A549 (cell line): ENCODE measurements around the gene LHX1. TPM values are rescaled to one million over a fixed set of nuclear protein-coding genes. Genes with fewer than 3 reads are reported as not detected.

ENCODE experiments used
- ATAC-seq, 2 experiments: fragments of 200-7000 bp in 1 of 2; fragments of >200 bp in 1 of 2; cut with Nextera tagmentation in 1 of 2; cut with Tn5 transposase in 1 of 2; 3 replicates each; pipeline versions ENCODE4 v1.8.0 to v1.9.1; 2018 to 2020; ENCODE audit warnings: mild to moderate bottlenecking in 1 of 2, moderate library complexity in 1 of 2
- CTCF ChIA-PET: fragments of 300-600 bp; sonication (Branson Sonifier 250); formaldehyde crosslinking; extraction: SDS; loops from one replicate; lab custom pipeline; 2021; ENCODE audit warnings: antibody characterized with exemption, inconsistent platforms; lab: Yijun Ruan, JAX
- POLR2A ChIA-PET: fragments of 350-600 bp; formaldehyde crosslinking; extraction: SDS; loops from one replicate; lab custom pipeline; 2021; ENCODE audit warnings: antibody characterized with exemption, inconsistent platforms; lab: Yijun Ruan, JAX
- DNase-seq, 2 experiments: peaks; one replicate each; pipeline versions ENCODE4 v3.0.0 to v3.0.0-alpha.2; 2011 to 2016; ENCODE audit warnings: low read depth in 1 of 2, low spot score in 1 of 2
- FAIRE-seq: peaks from 2 replicates; lab custom pipeline; 2011; peaks lifted over from hg19 to GRCh38; lab: Jason Lieb, UNC
- H3K27ac ChIP-seq, 2 experiments: fragments of >200 bp; sonication (Bioruptor Twin); formaldehyde crosslinking; 3 replicates each; pipeline ENCODE4 v1.5.1; 2016 to 2017
- H3K4me1 ChIP-seq: fragments of >200 bp; sonication (Bioruptor Twin); formaldehyde crosslinking; 3 replicates; pipeline ENCODE4 v1.6.1; 2016
- H3K4me2 ChIP-seq: fragments of >200 bp; sonication (Bioruptor Twin); formaldehyde crosslinking; 3 replicates; pipeline ENCODE4 v1.6.1; 2016
- H3K4me3 ChIP-seq: fragments of >200 bp; sonication (Bioruptor Twin); formaldehyde crosslinking; 3 replicates; pipeline ENCODE4 v1.5.1; 2016
- H3K9me3 ChIP-seq: fragments of >200 bp; sonication (Bioruptor Twin); formaldehyde crosslinking; 3 replicates; pipeline ENCODE4 v1.6.1; 2016
- CBX2 ChIP-seq: fragments of 200-600 bp; sonication (generic); IDR thresholded peaks from 2 replicates; pipeline ENCODE4 v1.6.1; 2016; ENCODE audit warnings: low read depth, mild to moderate bottlenecking, borderline replicate concordance
- CBX8 ChIP-seq: fragments of 200-600 bp; sonication (generic); IDR thresholded peaks from 2 replicates; pipeline ENCODE4 v1.6.1; 2016
- EP300 ChIP-seq, 2 experiments: fragments of >200 bp; sonication (Bioruptor Twin); formaldehyde crosslinking; IDR thresholded peaks; 2 replicates in 1 of 2; 3 replicates in 1 of 2; pipeline ENCODE4 v1.6.1; 2016 to 2017
- FOSL2 ChIP-seq, 2 experiments: fragments of 450-650 bp in 1 of 2; fragments of >200 bp in 1 of 2; sonication (Bioruptor Twin) in 1 of 2; formaldehyde crosslinking; IDR thresholded peaks; 2 replicates each; pipeline versions ENCODE4 v1.5.0 to v1.6.1; 2016 to 2020; ENCODE audit warnings: mild to moderate bottlenecking in 1 of 2, moderate library complexity in 1 of 2
- FOXS1 ChIP-seq: fragments of 250-450 bp; sonication (Bioruptor Pico); IDR thresholded peaks from 2 replicates; pipeline ENCODE4 v1.5.0; 2020; ENCODE audit warnings: mild to moderate bottlenecking, moderate library complexity
- GATA3 ChIP-seq: IDR thresholded peaks from 2 replicates; pipeline ENCODE4 v1.6.1; 2012; ENCODE audit warnings: borderline replicate concordance
- HES2 ChIP-seq: fragments of >200 bp; sonication (Bioruptor Twin); formaldehyde crosslinking; IDR thresholded peaks from 2 replicates; pipeline ENCODE4 v1.6.1; 2016
- HOXA7 ChIP-seq: fragments of 250-450 bp; sonication (Bioruptor Pico); IDR thresholded peaks from 2 replicates; pipeline ENCODE4 v1.5.0; 2020; ENCODE audit warnings: mild to moderate bottlenecking, moderate library complexity
- HOXB13 ChIP-seq: fragments of 250-450 bp; sonication (Bioruptor Pico); IDR thresholded peaks from 2 replicates; pipeline ENCODE4 v1.5.0; 2020; ENCODE audit warnings: low read depth, mild to moderate bottlenecking, moderate library complexity
- JUN ChIP-seq, 2 experiments: fragments of >200 bp; sonication (Bioruptor Twin); formaldehyde crosslinking; IDR thresholded peaks; 2 replicates in 1 of 2; 3 replicates in 1 of 2; pipeline ENCODE4 v1.6.1; 2016 to 2017
- JUNB ChIP-seq: fragments of >200 bp; sonication (Bioruptor Twin); formaldehyde crosslinking; IDR thresholded peaks from 2 replicates; pipeline ENCODE4 v1.6.1; 2016
- MAX ChIP-seq: IDR thresholded peaks from 2 replicates; pipeline ENCODE4 v1.6.1; 2012
- NR3C1 ChIP-seq: fragments of >200 bp; sonication (Bioruptor Twin); formaldehyde crosslinking; IDR thresholded peaks from 3 replicates; pipeline ENCODE4 v1.6.1; 2017
- PHF8 ChIP-seq: fragments of 200-600 bp; sonication (generic); IDR thresholded peaks from 2 replicates; pipeline ENCODE4 v1.6.1; 2016; ENCODE audit warnings: low read depth, mild to moderate bottlenecking, antibody characterized with exemption, moderate library complexity, borderline replicate concordance
- POLR2A ChIP-seq: IDR thresholded peaks from 2 replicates; pipeline ENCODE4 v1.6.1; 2012; ENCODE audit warnings: mild to moderate bottlenecking, low read length
- RAD21 ChIP-seq, 2 experiments: fragments of >200 bp in 1 of 2; sonication (Bioruptor Twin) in 1 of 2; formaldehyde crosslinking in 1 of 2; IDR thresholded peaks in 1 of 2; conservative IDR thresholded peaks in 1 of 2; 2 replicates in 1 of 2; 3 replicates in 1 of 2; pipeline ENCODE4 v1.6.1; 2012 to 2018; ENCODE audit warnings: inconsistent platforms in 1 of 2
- RARB ChIP-seq: fragments of 250-450 bp; sonication (Bioruptor Pico); IDR thresholded peaks from 2 replicates; pipeline ENCODE4 v1.8.0; 2021; ENCODE audit warnings: mild to moderate bottlenecking, moderate library complexity
- RCOR1 ChIP-seq: fragments of 150-350 bp; IDR thresholded peaks from 2 replicates; pipeline ENCODE4 v1.6.1; 2014; ENCODE audit warnings: antibody characterized with exemption, low read length, low read depth
- RFX5 ChIP-seq: fragments of 450-650 bp; IDR thresholded peaks from 2 replicates; pipeline ENCODE4 v1.7.1; 2014; ENCODE audit warnings: antibody characterized with exemption, mild to moderate bottlenecking, moderate library complexity
- RNF2 ChIP-seq: fragments of 200-600 bp; sonication (generic); IDR thresholded peaks from 2 replicates; pipeline ENCODE4 v1.6.1; 2016; ENCODE audit warnings: low read depth, mild to moderate bottlenecking, antibody characterized with exemption, moderate library complexity, borderline replicate concordance
- SMC3 ChIP-seq: fragments of >200 bp; sonication (Bioruptor Twin); formaldehyde crosslinking; IDR thresholded peaks from 3 replicates; pipeline ENCODE4 v1.6.1; 2018; ENCODE audit warnings: inconsistent platforms
- WGBS: methylation state at CpG from one replicate; pipeline ENCODE4 v1.1.6; 2017; ENCODE audit errors: missing lambda C conversion rate; 5-methylcytosine and 5-hydroxymethylcytosine counted together
- polyA plus RNA-seq, 4 experiments: library from polyadenylated mRNA; depleted of rRNA in 3 of 4; stranded (reverse); fragments of >200 nt; fragmentation: RNase III in 1 of 4; extraction: RNeasy Plus Mini Kit Qiagen cat#74134 plus additional on column Dnase treatment in 1 of 4; gene quantifications; 2 replicates in 3 of 4; 3 replicates in 1 of 4; pipeline ENCODE4 v1.2.3, GENCODE V29; 2011 to 2017
- TF ChIP-seq, protein P1 (sequence below): fragments of >200 bp; sonication (Bioruptor Twin); formaldehyde crosslinking; IDR thresholded peaks from 3 replicates; pipeline ENCODE4 v1.6.1; 2016
- TF ChIP-seq, protein P2 (sequence below): IDR thresholded peaks from 2 replicates; pipeline ENCODE4 v1.6.1; 2012; ENCODE audit warnings: low read depth, borderline replicate concordance
- TF ChIP-seq, protein P3 (sequence below): IDR thresholded peaks from 2 replicates; pipeline ENCODE4 v1.6.1; 2012

The LHX1 gene
- polyA plus RNA-seq, 2 of the 4 experiments (the other 2 are of a cell fraction), result 0.53 to 2.2 TPM

DNA sequence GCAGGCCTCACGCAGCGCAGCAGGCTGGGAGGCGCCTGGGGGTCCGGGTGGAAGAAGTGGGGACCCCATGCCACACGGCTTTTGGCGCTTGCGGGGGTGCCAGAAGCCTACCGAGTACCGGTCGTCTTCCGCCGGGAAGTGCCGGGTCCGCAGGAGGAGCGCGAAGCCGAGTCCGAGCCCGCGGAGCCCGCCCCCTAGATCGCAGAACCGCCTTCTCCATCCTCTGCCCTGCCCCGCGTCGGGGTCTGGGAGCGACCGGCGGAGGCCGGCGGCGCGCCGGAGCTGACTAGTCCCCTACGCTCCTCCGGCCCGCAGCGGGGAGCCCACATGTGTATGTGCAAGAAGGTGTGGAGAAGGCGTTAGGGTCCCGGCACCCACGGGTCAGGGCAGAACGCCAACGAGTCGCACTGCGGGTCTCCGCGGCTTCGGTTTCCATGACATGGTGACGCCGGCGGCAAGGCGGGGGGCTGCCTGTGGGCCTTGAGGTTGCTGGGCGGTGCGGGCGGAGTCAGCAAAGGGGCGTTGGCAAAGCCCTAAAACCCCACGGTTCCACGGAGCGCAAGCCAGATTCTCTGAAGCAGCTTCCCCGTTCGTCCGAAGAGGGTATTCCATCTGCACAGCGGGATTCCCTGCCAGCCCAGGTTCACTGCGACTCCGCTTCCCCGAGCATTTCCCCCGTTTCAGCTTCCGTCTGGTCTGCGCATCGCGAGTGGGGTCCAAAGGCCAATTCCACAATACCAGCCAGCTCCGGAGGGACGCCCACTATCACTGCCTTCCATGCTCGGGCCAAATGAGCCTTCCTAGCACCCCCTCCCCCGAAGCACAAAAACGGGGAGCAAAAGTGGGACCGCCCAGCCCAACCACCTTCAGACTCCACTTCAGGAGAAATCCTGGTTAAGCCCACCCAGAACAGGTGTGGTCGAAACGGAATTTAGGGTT is 2.3 kb upstream of the LHX1 start:
- peaks cover 12% of the 10 kb centered on the region for H3K4me1 ChIP-seq
- ChIA-PET POLR2A (interaction anchor here (1.1 to 3.2 kb wide), 6 partner anchors 14 to 36 kb away, joined by 3 to 15 read pairs (median 4); partner anchors contain the start of gene AATF), CTCF (interaction anchor here (0.6 to 3.5 kb wide), 10 partner anchors 8 to 309 kb away, joined by 3 to 13 read pairs (median 4); no protein-coding TSS in a partner anchor)
- peak overlapping the region; percentile 71 to 88 for H3K27ac ChIP-seq
- TF ChIP-seq RCOR1 (no peak), RARB (CRISPR knock-in tag) (no peak), PHF8 (peak; percentile 16; the same call in 1 of the 2 replicates), RNF2 (peak; percentile 72; the same call in 1 of the 2 replicates), MAX (peak; percentile 83), CBX8 (peak; percentile 36; the same call in 1 of the 2 replicates), FOSL2 (IDR thresholded peaks at IDR 0.05) (no peak), FOSL2 (CRISPR knock-in tag; IDR thresholded peaks at IDR 0.05) (0 out of 2 replicates have a peak, but pooled peaks have one; percentile 12), SMC3 (peak; percentile 19; the same call in 1 of the 3 replicates), JUNB (no peak), JUN (IDR thresholded peaks at IDR 0.05) (peak in 1 of 2 experiments; percentile 44; a peak in 2 of 5 replicates), FOXS1 (CRISPR knock-in tag) (no peak), POLR2A (peak; percentile 33), NR3C1 (no peak), HOXA7 (CRISPR knock-in tag) (no peak)
- TF ChIP-seq, protein P1, sequence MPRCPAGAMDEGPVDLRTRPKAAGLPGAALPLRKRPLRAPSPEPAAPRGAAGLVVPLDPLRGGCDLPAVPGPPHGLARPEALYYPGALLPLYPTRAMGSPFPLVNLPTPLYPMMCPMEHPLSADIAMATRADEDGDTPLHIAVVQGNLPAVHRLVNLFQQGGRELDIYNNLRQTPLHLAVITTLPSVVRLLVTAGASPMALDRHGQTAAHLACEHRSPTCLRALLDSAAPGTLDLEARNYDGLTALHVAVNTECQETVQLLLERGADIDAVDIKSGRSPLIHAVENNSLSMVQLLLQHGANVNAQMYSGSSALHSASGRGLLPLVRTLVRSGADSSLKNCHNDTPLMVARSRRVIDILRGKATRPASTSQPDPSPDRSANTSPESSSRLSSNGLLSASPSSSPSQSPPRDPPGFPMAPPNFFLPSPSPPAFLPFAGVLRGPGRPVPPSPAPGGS, result 0 out of 3 replicates have a peak, but pooled peaks have one; percentile 67
- TF ChIP-seq, protein P2, sequence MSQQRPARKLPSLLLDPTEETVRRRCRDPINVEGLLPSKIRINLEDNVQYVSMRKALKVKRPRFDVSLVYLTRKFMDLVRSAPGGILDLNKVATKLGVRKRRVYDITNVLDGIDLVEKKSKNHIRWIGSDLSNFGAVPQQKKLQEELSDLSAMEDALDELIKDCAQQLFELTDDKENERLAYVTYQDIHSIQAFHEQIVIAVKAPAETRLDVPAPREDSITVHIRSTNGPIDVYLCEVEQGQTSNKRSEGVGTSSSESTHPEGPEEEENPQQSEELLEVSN, result peak; percentile 41; the same call in 1 of the 2 replicates
- H3K4me3 ChIP-seq, result peak overlapping the region; percentile 59
- H3K4me2 ChIP-seq, result peak overlapping the region; percentile 98
- peak; percentile 71 to 91 for ATAC-seq
- WGBS, result 2% methylated on average over 63 of the region's 79 CpGs
- FAIRE-seq, result no peak
- no peaks in the 10 kb centered on the region for H3K9me3 ChIP-seq
- peak; percentile 69 to 83 for DNase-seq

DNA sequence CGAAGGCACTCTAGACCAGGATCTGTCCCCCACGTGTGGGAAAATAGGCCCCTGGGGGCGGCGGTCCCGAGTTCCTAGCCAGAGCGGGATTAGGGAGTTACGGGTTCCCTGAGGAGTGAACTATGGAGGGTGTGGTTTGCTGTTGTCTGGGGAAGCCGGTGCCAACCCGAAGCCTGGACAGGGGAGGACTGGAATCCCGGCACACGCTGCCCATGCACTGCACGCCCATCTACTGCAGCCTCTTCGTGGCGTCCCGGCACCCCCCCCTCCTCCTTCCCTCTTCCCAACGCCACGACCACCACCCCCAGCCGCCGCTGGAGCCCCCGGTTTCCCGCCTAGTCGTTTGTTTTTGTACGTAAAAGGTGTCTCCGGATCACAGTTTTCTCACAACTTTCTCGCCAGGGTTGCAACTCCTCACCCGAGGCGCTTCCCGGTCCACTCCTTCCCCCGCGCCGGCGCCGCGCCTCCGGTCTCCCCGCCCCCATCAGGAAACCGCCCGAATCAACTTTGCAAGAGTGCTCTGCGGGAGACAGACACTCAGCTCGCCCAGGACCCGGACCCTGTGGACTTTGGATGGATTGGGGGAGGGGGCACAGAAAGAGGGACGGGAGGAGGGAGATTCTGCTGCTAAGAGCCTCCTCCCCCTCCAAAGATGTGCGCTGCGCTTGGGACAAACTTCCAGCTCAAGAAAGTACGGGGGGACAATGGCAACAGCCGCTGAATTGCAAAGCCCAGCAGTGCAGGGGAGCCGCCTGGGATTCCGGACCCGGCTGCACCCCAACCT is 1.4 kb upstream of the LHX1 start:
- FAIRE-seq (no peak), DNase-seq (peak; percentile 72 to 80), ATAC-seq (peak; percentile 70 to 85)
- peaks cover 12% of the 10 kb centered on the region for H3K4me1 ChIP-seq
- peak overlapping the region; percentile 98 for H3K4me2 ChIP-seq
- CTCF ChIA-PET, result interaction anchor here (0.6 to 2.3 kb wide), 5 partner anchors 9 to 85 kb away, joined by 3 to 8 read pairs (median 3); no protein-coding TSS in a partner anchor
- POLR2A ChIA-PET, result interaction anchor here (1.5 to 3.2 kb wide), 4 partner anchors 13 to 34 kb away, joined by 3 to 15 read pairs (median 8); partner anchors contain the start of gene AATF
- TF ChIP-seq CBX2 (no peak), POLR2A (peak; percentile 4; the same call in 1 of the 2 replicates), GATA3 (0 out of 2 replicates have a peak, but pooled peaks have one; percentile 7), RAD21 (conservative IDR thresholded peaks at IDR 0.05 in 1 of 2, IDR thresholded peaks at IDR 0.05 in 1 of 2) (peak; percentile 2 to 28; a peak in 2 of 5 replicates), MAX (peak; percentile 32), HOXB13 (CRISPR knock-in tag) (no peak), RFX5 (no peak), EP300 (IDR thresholded peaks at IDR 0.05) (no peak; a peak in 1 of 5 replicates), FOXS1 (CRISPR knock-in tag) (no peak), JUNB (no peak), HES2 (no peak)
- TF ChIP-seq, protein P2, result 0 out of 2 replicates have a peak, but pooled peaks have one; percentile 8
- TF ChIP-seq, protein P3, sequence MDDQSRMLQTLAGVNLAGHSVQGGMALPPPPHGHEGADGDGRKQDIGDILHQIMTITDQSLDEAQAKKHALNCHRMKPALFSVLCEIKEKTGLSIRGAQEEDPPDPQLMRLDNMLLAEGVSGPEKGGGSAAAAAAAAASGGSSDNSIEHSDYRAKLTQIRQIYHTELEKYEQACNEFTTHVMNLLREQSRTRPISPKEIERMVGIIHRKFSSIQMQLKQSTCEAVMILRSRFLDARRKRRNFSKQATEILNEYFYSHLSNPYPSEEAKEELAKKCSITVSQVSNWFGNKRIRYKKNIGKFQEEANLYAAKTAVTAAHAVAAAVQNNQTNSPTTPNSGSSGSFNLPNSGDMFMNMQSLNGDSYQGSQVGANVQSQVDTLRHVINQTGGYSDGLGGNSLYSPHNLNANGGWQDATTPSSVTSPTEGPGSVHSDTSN, result no peak
- H3K9me3 ChIP-seq, result no peaks in the 10 kb centered on the region
- H3K4me3 ChIP-seq, result peak overlapping the region; percentile 59
- 8% methylated on average over 47 of the region's 49 CpGs for WGBS
- peak overlapping the region; percentile 71 to 88 for H3K27ac ChIP-seq
